Stimulated activated CD4-positive, alpha-beta T cell treated with anti-CD3 and anti-CD28 coated beads, TNF-alpha, amount 100 ng/mL, for 1 hour (primary cell): Measurements from ENCODE around the gene PRICKLE4.
"Not testable (repeated sequence)": the region's sequence is repeated elsewhere in the genome, so short reads cannot be mapped to it uniquely, and the experiment has no call there.

Experiments used
- DNase-seq, 3 donors: peaks; one replicate each; pipeline ENCODE4 v3.0.0-alpha.2; 2020; ENCODE audit warnings: low read depth in 3 of 3, low spot score in 1 of 3

PRICKLE4 gene

GRCh38 chr6:41744236-41744787 lies 36.3 kb upstream of the PRICKLE4 start:
- DNase-seq: no peak

- no peak for DNase-seq
Measured at GRCh38 chr6:41746107-41746506, 34.5 kb upstream of the PRICKLE4 start.

- no peak for DNase-seq
Measured at GRCh38 chr6:41747256-41748101, 33.1 kb upstream of the PRICKLE4 start, which contains the start of gene PGC. PGC (minus strand) TSS chr6:41747397; CDS start chr6:41747334, 63 bp downstream.

DNA sequence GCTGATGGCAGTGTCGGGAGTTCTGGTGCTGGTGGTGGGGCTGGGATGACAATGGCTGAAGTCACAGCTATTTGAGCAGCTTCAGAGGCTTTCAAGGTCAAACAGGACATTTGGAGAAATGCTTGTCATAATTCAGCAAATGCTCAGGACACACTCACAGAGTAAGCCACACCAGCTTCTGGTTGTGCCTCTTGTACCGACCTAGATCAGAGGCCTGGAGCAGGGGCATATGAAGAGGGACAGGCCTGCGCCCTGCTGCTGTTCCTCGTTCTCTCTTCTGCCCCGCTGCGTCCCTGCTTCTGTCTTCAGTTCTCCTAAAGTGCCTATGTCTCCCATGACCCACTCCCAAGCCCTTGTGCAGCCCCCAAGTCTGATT lies 32.5 kb upstream of the PRICKLE4 start:
- no peak for DNase-seq

DNA sequence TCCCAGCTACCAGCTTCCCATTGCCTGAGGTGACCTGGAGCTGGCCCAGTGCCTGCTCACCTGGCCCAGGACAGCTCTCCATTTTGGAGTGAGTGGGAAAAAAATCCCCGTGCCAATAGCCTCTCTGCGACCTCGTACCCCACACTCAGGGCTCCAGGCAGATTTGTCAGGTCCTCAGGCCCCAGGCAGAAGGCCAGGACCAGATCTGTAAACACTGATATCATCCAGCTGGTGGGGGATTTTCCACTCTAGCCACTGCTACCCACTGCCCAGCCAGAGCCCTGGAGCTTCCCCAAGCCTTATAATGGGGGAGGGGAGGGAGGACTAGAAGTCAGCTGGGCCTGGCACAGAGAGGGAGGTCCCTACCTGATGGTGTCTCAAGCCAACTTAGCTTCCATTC lies 32.0 kb upstream of the PRICKLE4 start:
- no peak for DNase-seq

DNA sequence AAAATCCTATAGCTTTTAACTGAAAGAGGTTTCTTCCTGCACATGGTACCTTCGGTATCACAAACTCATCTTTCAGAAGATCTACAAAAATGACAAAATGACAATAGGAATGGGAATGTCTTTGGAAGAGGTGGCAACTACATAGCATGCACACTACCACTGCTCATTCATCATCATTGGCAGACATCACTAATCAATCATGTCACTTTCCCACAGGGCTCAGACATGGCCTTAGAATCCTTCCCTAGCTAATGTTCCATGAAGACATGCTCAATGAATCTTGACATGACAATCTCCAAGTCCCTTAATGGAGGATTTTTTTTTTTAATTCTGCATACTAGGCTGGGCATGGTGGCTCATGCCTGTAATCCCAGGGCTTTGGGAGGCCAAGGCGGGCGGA lies 30.2 kb upstream of the PRICKLE4 start:
- DNase-seq: no peak

GRCh38 chr6:41755895-41756294 lies 24.7 kb upstream of the PRICKLE4 start:
- DNase-seq: no peak

- DNase-seq: no peak
Measured at GRCh38 chr6:41756354-41756753, 24.2 kb upstream of the PRICKLE4 start.

DNA sequence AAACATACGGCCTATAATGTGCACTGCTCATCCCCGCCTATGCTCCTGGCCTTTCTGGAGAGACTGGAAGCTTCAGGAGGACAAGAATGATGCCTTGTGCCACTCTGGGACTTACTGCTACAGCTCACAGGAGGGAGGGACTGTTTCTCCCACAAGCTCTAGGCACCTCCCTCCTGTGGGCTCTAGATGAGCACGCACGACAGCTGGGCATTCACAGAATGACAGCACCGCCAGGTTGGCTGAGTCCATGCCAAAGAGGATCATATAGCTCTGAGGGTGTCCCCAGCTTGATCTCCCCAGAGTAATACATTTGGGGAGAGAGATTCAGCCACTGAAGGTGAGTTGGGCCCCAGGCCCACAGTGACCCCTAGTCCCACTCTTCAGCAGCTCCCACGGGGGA lies 23.3 kb upstream of the PRICKLE4 start:
- DNase-seq: no peak

- DNase-seq: no peak
Measured at GRCh38 chr6:41757931-41758640, 22.5 kb upstream of the PRICKLE4 start.

DNA sequence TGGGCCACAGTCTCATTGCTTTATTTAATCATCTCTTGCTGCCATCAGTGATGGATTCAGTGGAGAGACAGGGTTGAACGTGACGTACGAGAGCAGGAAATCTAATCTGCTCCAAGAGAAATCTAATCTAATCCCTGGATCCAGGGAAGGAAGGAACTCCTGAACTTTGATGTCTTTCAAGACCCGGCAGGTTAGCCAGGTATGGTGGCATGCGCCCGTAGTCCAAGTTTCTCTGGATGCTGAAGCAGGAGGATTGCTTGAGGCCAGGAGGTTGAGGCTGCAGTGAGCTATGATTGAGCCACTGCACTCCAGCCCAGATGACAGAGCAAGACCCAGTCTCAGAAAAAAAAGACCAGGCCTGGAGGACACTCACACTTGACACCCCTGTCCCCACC lies 21.9 kb upstream of the PRICKLE4 start:
- no peak for DNase-seq

DNA sequence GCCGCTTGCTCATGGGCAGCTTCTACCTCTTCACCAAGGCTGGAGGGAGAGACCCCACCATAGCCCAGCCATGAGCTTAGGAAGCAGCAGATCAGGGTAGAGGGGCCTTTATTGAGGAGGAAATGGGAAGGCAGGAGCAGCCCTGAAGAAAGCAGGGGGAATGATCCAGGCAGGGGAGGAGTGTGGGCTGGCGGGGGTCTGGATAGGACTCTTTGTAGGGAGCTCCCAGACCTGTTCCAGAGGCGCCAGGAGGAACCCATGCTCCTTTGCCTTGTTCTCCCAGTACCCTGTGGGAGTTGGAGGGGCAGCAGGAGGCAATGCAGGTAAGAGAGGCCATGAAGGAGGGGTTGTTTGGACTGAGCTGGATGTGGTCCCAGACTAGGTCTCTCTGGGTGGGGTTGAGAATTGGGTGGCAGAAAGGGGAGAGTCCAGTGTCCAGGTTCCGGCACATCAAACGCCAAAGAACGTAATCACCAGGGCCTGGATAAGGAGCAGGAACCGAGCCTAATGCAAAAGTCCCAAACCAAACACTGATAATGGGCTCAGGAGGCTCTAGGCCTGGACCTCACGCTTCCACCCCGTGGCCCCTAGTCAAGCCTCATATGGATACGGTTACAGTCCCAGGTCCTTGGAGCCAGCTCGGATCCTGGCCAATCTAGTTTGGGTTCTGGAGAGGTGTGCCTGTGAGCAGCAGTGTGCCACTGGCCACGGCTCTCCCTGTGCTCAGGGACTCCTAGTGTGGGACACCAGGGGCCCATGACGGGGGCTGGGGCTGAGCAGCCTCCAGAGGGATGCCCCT lies 21.3 kb upstream of the PRICKLE4 start:
- DNase-seq: no peak

DNA sequence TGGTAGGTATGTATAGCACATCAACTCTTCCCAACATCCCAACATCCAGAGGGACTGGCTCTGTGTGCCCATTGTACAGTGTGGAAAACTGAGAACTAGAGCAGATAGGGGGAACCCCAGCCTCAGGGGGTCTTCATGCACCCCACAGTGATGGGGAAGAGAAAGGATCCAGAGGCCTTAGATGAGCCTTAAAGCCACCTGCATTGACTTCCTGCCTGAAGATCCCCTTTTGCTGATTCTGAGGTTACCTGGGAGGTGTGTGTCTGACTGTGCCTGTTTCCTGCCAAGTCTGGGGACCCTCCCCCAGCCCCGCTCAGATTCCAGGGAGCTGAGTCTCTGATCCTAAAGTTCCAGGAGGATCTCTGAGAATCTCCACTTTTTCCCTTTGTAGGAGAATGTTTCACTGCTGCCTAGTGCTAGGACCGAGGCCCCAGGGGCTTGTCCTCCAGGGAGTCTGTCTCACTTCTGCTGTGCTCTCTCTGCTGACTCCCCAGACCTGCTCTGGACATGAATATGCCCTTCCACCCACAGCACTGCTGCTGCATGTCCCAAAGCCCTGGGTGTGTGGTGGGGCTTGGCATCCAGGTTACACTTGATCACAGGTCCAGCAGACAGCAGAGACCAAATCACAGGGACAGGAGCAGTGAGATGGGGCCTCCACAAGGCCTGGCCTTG lies 20.5 kb upstream of the PRICKLE4 start:
- no peak for DNase-seq

GRCh38 chr6:41763470-41763869 lies 17.1 kb upstream of the PRICKLE4 start:
- DNase-seq: no peak

DNA sequence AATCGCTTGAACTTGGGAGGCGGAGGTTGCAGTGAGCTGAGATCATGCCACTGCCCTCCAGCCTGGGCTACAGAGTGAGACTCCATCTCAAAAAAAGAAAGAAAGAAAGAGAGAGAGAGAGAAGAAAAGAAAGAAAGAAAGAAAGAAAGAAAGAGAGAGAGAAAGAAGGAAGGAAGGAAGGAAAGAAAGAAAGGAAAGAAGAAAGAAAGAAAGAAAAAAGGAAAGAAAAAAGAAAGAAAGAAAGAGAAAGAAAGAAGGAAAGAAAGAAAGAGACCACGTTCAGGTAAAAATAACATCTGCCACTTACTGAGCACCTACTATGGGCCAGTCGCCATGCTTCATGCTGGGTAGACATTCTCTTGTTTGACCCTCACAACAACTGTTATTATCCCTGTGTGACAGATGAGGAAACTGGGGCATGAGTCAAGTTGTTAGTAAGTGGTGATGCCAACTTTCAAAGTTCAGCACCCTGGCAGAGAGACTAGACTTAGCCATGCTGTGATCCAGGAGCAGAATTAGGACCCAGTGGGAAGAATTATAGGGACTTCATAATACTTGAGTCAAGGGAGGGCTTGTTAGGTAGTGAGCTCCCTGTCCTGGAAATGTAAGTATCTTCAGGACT lies 14.4 kb upstream of the PRICKLE4 start:
- not testable (repeated sequence) for DNase-seq

DNA sequence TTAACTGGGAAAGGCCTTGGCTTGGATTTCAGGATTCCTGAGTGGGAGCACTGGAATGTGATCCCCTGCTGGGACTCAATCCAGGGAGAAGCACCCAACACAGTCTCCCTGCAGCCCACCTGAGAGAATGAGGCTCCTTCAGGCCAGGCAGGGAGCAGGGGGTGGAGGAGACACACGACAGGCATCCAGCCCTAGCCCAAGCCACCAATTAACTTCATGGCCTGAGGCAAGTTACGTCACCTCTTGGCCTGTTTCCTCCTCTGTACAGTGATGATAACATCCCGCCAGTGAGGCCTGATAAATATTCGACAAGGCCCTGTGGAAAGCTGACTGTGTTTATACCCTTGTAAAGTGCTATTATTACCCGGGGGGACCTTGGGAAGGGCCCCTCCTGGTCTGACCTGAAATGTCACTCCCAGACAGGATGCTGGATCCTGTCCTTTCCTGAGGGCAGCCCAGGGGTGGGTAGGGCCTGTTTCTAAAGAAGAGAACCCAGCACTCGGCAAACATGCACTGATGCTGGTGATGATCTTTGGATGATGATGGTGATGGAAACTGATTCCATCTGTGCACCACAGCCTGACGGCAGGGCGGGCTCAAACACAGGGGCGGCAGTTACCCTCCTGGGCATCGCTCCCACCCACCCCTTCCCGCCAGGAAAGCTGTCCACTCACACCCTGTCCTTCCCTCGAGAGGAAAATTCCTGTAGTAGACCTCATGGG lies 13.3 kb upstream of the PRICKLE4 start:
- DNase-seq: no peak

- no peak for DNase-seq
Measured at GRCh38 chr6:41768545-41769308, 11.9 kb upstream of the PRICKLE4 start.

- no peak for DNase-seq
Measured at GRCh38 chr6:41769376-41769775, 11.2 kb upstream of the PRICKLE4 start.
